HL-60 (cell line): ENCODE results near the gene MOBP.

ENCODE experiments used
- DNase-seq, 2 experiments: peaks; one replicate each; pipeline ENCODE4 v3.0.0-alpha.2; 2010 to 2020; ENCODE audit warnings: low read depth in 1 of 2, low spot score in 1 of 2
- H3K27ac ChIP-seq: fragments of 250-450 bp; sonication (Bioruptor Pico); replicated peaks from 2 replicates; pipeline ENCODE4 v1.5.1; 2020; ENCODE audit warnings: mild to moderate bottlenecking, moderate library complexity
- H3K27me3 ChIP-seq: fragments of 250-450 bp; sonication (Bioruptor Pico); 2 replicates; pipeline ENCODE4 v1.5.1; 2021; ENCODE audit warnings: mild to moderate bottlenecking, moderate library complexity; ENCODE audit not compliant: insufficient read depth, poor library complexity, severe bottlenecking
- H3K4me3 ChIP-seq: replicated peaks from 2 replicates; pipeline ENCODE4 v1.5.1; 2011; ENCODE audit warnings: mild to moderate bottlenecking, control low read depth, low read length; ENCODE audit not compliant: insufficient read depth
- CTCF ChIP-seq: IDR thresholded peaks from one replicate; pipeline ENCODE4 v1.5.1; 2011; ENCODE audit warnings: low read length, control low read depth, inconsistent platforms; ENCODE audit not compliant: insufficient read depth
- GABPA ChIP-seq: IDR thresholded peaks from 2 replicates; pipeline ENCODE4 v1.6.1; 2012; ENCODE audit warnings: low read depth
- POLR2AphosphoS5 ChIP-seq: IDR thresholded peaks from 2 replicates; pipeline ENCODE4 v1.6.1; 2012; ENCODE audit warnings: low read depth
- SPI1 ChIP-seq: IDR thresholded peaks from 2 replicates; pipeline ENCODE4 v1.6.1; 2012; ENCODE audit warnings: low read depth, mild to moderate bottlenecking, borderline replicate concordance
- TF ChIP-seq, protein P1 (sequence below): IDR thresholded peaks from 2 replicates; pipeline ENCODE4 v1.6.1; 2012; ENCODE audit warnings: low read depth; ENCODE audit not compliant: insufficient replicate concordance

Gene MOBP

GRCh38 chr3:39501968-39502837 is 34.7 kb downstream of the MOBP start:
- H3K27me3 ChIP-seq = peaks cover 43% of the 10 kb centered on the region
- no peak for TF ChIP-seq POLR2AphosphoS5
- no peak for TF ChIP-seq GABPA
- no peak for TF ChIP-seq SPI1
- no peak for TF ChIP-seq CTCF
- TF ChIP-seq, protein P1, sequence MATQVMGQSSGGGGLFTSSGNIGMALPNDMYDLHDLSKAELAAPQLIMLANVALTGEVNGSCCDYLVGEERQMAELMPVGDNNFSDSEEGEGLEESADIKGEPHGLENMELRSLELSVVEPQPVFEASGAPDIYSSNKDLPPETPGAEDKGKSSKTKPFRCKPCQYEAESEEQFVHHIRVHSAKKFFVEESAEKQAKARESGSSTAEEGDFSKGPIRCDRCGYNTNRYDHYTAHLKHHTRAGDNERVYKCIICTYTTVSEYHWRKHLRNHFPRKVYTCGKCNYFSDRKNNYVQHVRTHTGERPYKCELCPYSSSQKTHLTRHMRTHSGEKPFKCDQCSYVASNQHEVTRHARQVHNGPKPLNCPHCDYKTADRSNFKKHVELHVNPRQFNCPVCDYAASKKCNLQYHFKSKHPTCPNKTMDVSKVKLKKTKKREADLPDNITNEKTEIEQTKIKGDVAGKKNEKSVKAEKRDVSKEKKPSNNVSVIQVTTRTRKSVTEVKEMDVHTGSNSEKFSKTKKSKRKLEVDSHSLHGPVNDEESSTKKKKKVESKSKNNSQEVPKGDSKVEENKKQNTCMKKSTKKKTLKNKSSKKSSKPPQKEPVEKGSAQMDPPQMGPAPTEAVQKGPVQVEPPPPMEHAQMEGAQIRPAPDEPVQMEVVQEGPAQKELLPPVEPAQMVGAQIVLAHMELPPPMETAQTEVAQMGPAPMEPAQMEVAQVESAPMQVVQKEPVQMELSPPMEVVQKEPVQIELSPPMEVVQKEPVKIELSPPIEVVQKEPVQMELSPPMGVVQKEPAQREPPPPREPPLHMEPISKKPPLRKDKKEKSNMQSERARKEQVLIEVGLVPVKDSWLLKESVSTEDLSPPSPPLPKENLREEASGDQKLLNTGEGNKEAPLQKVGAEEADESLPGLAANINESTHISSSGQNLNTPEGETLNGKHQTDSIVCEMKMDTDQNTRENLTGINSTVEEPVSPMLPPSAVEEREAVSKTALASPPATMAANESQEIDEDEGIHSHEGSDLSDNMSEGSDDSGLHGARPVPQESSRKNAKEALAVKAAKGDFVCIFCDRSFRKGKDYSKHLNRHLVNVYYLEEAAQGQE = no peak
- DNase-seq = no peak

GRCh38 chr3:39502838-39503145 is 35.3 kb downstream of the MOBP start:
- H3K4me3 ChIP-seq = no peak overlapping the region
- TF ChIP-seq POLR2AphosphoS5 (no peak), SPI1 (no peak), CTCF (no peak), GABPA (no peak)
- TF ChIP-seq, protein P1 = no peak
- no peak overlapping the region for H3K27ac ChIP-seq
- DNase-seq = no peak
- peaks cover 43% of the 10 kb centered on the region for H3K27me3 ChIP-seq

More at GRCh38 chr3:39501968-39502837, 34.7 kb downstream of the MOBP start:
- no peak overlapping the region for H3K4me3 ChIP-seq
- no peak overlapping the region for H3K27ac ChIP-seq

GRCh38 chr3:39505866-39506742 is 38.6 kb downstream of the MOBP start:
- TF ChIP-seq CTCF (no peak), SPI1 (no peak), POLR2AphosphoS5 (no peak), GABPA (no peak)
- TF ChIP-seq, protein P1 = no peak
- Histone ChIP-seq H3K27me3 (peaks cover 30% of the 10 kb centered on the region), H3K4me3 (no peak overlapping the region), H3K27ac (no peak overlapping the region)
- no peak for DNase-seq
